HG02610 (cell line): Measurements from ENCODE around the gene RUNDC3A.
A peak's percentile ranks its signal among the peaks of the same experiment; 100 is the strongest.
"Not testable (repeated sequence)": the region's sequence is repeated elsewhere in the genome, so short reads cannot be mapped to it uniquely, and the experiment has no call there.

Source experiments
- ATAC-seq: cut with Tn5 transposase; IDR thresholded peaks from one replicate; pipeline ENCODE4 v1.9.1; 2021; ENCODE audit warnings: mild to moderate bottlenecking, moderate library complexity; ENCODE audit not compliant: unreplicated experiment

RUNDC3A gene

DNA sequence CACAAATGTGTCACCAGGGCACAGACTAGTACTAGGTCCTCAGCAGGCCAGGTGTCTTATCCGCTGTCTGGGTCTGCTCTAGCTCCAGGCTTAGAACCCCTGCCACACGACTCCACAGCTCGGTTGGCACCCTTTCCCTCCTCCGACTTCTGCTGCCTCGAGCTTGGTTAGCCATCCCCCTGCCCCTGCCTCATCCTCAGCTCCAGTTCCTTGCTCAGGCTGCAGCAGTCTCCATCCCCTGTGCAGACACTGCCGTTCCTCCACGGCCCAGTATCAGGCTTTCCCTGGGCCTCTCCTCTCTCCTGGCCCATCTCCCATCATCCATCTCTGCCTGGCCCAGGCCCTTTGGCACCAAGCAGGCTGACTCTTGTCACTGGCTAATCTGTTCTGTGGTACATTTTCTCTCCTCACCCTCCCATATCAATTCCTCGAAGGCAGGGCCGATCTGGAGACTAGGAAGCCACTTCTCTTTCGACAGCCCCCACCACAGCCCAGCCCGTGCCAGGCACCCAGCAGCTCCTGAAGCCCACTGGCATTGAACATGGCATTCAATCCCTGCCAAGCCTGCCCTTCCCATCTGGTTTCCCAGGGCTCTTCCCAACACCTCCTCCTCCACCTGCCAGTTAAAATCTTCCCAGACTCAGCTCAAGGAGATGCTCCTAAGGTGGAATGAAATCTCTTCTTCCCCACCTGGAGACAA is 35.3 kb downstream of the RUNDC3A start:
- no peak for ATAC-seq

GRCh38 chr17:44344939-44345453 is 36.6 kb downstream of the RUNDC3A start, which contains the start of gene GRN:
TSS of gene GRN (plus strand) at chr17:44345302. CDS start at chr17:44349165, 3,863 bp downstream.
- ATAC-seq: peak; percentile 53

- ATAC-seq: no peak
Measured at GRCh38 chr17:44345454-44346026, 37.1 kb downstream of the RUNDC3A start.

GRCh38 chr17:44346064-44346844 is 37.9 kb downstream of the RUNDC3A start:
- ATAC-seq: no peak

GRCh38 chr17:44347206-44348055 is 39.0 kb downstream of the RUNDC3A start:
- not testable (repeated sequence) for ATAC-seq

- peak; percentile 43 for ATAC-seq
Measured at GRCh38 chr17:44348234-44348987, 40.0 kb downstream of the RUNDC3A start.

GRCh38 chr17:44348988-44349364 is 40.6 kb downstream of the RUNDC3A start:
- no peak for ATAC-seq

GRCh38 chr17:44349553-44350070 is 41.2 kb downstream of the RUNDC3A start:
- ATAC-seq: no peak

DNA sequence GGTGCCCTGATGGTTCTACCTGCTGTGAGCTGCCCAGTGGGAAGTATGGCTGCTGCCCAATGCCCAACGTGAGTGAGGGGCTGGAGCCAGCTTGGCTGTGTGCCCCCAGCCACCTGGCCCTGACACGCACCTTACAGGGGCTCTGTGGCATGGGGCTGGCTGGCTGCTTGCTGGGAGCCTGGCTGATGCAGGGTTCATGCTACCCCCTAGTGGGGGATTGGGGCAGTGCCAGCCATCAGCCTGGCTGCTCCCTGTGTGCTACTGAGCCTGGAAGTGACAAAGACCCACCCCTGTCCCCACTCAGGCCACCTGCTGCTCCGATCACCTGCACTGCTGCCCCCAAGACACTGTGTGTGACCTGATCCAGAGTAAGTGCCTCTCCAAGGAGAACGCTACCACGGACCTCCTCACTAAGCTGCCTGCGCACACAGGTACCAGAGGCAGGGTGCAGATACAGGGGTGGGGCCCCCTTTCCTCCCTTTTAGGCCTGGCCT is 42.4 kb downstream of the RUNDC3A start:
- ATAC-seq: no peak

DNA sequence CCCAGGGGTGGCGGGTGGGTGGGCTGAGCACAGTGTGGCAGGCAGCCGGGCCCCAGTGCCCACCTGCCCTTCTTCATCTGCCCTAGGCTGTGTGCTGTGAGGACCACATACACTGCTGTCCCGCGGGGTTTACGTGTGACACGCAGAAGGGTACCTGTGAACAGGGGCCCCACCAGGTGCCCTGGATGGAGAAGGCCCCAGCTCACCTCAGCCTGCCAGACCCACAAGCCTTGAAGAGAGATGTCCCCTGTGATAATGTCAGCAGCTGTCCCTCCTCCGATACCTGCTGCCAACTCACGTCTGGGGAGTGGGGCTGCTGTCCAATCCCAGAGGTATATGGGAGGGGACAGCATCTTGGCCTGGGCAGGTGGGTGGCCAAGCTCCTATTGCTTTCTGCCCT is 43.1 kb downstream of the RUNDC3A start:
- ATAC-seq: no peak

DNA sequence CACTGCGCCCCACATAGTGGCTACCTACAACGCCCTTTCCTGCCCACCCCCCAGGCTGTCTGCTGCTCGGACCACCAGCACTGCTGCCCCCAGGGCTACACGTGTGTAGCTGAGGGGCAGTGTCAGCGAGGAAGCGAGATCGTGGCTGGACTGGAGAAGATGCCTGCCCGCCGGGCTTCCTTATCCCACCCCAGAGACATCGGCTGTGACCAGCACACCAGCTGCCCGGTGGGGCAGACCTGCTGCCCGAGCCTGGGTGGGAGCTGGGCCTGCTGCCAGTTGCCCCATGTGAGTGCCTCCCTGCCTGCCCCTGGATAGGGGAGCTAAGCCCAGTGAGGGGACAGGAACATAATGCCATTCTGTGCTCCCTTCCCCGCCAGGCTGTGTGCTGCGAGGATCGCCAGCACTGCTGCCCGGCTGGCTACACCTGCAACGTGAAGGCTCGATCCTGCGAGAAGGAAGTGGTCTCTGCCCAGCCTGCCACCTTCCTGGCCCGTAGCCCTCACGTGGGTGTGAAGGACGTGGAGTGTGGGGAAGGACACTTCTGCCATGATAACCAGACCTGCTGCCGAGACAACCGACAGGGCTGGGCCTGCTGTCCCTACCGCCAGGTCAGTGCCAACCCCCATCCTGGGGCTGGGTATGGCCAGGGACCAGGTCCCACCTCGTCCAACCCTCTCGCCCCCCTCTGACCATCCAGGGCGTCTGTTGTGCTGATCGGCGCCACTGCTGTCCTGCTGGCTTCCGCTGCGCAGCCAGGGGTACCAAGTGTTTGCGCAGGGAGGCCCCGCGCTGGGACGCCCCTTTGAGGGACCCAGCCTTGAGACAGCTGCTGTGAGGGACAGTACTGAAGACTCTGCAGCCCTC is 43.8 kb downstream of the RUNDC3A start:
- ATAC-seq: no peak

DNA sequence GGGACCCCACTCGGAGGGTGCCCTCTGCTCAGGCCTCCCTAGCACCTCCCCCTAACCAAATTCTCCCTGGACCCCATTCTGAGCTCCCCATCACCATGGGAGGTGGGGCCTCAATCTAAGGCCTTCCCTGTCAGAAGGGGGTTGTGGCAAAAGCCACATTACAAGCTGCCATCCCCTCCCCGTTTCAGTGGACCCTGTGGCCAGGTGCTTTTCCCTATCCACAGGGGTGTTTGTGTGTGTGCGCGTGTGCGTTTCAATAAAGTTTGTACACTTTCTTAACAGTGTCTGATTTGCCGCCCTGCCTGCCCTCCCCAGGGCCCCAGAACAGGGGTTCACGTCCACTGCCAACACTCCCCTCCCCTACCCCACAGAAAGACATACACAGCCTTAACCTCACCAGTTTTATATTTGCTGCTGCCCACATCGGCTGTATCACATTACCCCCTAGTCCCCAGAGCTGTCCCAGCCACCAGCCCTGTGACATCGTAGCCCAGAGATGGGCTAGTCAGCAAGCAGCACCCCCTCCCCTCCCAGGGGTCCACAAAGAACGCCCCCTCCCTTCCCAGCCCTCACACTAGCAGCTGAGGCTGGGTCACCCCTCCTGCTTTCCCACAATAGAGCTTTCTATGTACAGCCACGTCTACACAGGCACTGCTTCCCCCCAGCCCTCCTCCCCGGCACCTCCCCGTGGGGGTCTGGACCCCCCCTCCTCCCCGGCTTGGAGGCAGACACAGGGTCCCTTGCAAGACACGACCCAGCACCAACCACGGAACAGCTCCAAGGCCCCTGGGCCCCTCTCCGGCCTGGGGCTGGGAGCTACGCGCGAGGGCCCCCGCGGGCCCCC is 44.6 kb downstream of the RUNDC3A start:
- ATAC-seq: no peak

GRCh38 chr17:44353672-44354331 is 45.4 kb downstream of the RUNDC3A start:
- ATAC-seq: no peak

DNA sequence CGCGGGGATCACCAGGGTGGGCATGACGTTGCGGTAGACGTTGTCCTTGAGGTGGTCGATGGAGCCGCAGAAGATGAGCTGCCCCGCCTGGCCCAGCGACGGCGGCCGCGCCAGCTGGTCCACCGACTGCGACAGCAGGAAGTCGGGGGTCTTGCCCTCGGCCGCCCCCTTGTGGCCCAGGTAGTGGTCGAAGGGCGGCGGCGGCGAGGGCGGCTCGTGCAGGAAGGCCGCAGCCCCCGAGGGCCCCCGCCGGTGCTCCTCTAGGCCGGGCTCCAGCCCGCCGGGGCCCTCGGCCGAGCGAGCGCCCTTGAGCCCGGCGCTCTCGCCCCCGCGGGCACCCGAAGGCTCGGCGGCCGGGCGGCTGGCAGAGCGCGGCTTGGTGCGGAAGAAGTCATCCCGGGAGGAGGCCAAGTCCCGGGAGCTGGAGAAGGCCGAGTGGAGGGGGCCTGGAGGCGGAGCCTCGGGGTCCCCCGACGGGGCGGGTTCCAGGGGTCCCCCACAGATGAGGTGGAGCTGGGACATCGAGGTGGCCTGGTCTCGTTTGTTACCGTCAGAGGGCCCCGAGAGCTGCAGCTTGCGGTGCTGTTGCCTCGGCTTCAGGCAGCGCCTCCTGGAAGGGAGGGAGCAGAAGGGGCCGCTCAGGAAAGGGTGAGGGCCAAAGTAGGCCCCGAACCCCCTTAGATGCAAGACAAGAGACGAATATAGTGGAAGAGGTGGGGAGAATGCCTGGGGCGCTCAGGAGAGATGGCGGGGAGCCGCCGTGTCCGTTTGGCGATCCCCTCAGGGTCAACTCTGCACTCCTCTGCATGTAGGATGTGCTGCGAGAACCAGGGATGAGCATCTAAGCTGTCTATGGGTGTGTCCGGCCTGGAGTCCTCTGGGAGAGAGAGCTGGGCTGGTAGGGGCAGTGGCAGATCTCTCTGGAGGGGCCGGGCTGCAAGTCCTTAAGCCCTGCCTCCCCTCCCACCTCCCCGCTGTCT is 46.5 kb downstream of the RUNDC3A start:
- no peak for ATAC-seq

- ATAC-seq: no peak
Measured at GRCh38 chr17:44355642-44356099, 47.3 kb downstream of the RUNDC3A start.

- ATAC-seq: no peak
Measured at GRCh38 chr17:44356241-44356640, 47.8 kb downstream of the RUNDC3A start.
